ENCODE data around the gene XXYLT1.

The XXYLT1 gene

GRCh38 chr3:195137638-195138588, 133.0 kb downstream of the XXYLT1 start:
- no peaks in the 10 kb centered on the region for H3F3A ChIP-seq (ENCODE audit: insufficient read depth)
- TF ChIP-seq CTCF (IDR thresholded peaks at IDR 0.05; ENCODE audit: insufficient read depth, low read length, poor library complexity, severe bottlenecking), result no peak
- TF ChIP-seq EZH2phosphoT487 (conservative IDR thresholded peaks at IDR 0.05; ENCODE audit: low read length), result no peak
- no peaks in the 10 kb centered on the region for H3K79me2 ChIP-seq (ENCODE audit: insufficient read depth, low read length)
- H3K4me2 ChIP-seq (ENCODE audit: low read depth, low read length, poor library complexity, severe bottlenecking), result no peak overlapping the region
- no peaks in the 10 kb centered on the region for H4K20me1 ChIP-seq (ENCODE audit: low read depth, low read length)
- H3K9me3 ChIP-seq (ENCODE audit: insufficient read depth, low read length), result no peaks in the 10 kb centered on the region
- no peaks in the 10 kb centered on the region for H3K36me3 ChIP-seq (ENCODE audit: low read length)
- no peak overlapping the region for H3K27ac ChIP-seq (ENCODE audit: low read depth, low read length)
- H3K9me2 ChIP-seq (replicated peaks; ENCODE audit: insufficient read depth, low read length), result no peaks in the 10 kb centered on the region
- H3K9ac ChIP-seq (ENCODE audit: low read length), result no peak overlapping the region
- no peak overlapping the region for H3K4me3 ChIP-seq (ENCODE audit: insufficient read depth, low read length, poor library complexity, severe bottlenecking)
- no peak overlapping the region for H2AFZ ChIP-seq (ENCODE audit: low read depth, low read length, severe bottlenecking)
- H3K27me3 ChIP-seq (ENCODE audit: low read length), result no peaks in the 10 kb centered on the region

- H3F3A ChIP-seq (ENCODE audit: insufficient read depth), result no peaks in the 10 kb centered on the region
- no peaks in the 10 kb centered on the region for H3K36me3 ChIP-seq (ENCODE audit: low read length)
- H3K79me2 ChIP-seq (ENCODE audit: insufficient read depth, low read length), result no peaks in the 10 kb centered on the region
- H2AFZ ChIP-seq (ENCODE audit: low read depth, low read length, severe bottlenecking), result no peak overlapping the region
- H3K4me3 ChIP-seq (ENCODE audit: insufficient read depth, low read length, poor library complexity, severe bottlenecking), result no peak overlapping the region
- no peaks in the 10 kb centered on the region for H3K9me2 ChIP-seq (replicated peaks; ENCODE audit: insufficient read depth, low read length)
- TF ChIP-seq EZH2phosphoT487 (conservative IDR thresholded peaks at IDR 0.05; ENCODE audit: low read length) (no peak), CTCF (IDR thresholded peaks at IDR 0.05; ENCODE audit: insufficient read depth, low read length, poor library complexity, severe bottlenecking) (no peak)
- H4K20me1 ChIP-seq (ENCODE audit: low read depth, low read length), result no peaks in the 10 kb centered on the region
- H3K27ac ChIP-seq (ENCODE audit: low read depth, low read length), result no peak overlapping the region
- H3K9me3 ChIP-seq (ENCODE audit: insufficient read depth, low read length), result no peaks in the 10 kb centered on the region
- no peak overlapping the region for H3K4me2 ChIP-seq (ENCODE audit: low read depth, low read length, poor library complexity, severe bottlenecking)
- no peaks in the 10 kb centered on the region for H3K27me3 ChIP-seq (ENCODE audit: low read length)
- H3K9ac ChIP-seq (ENCODE audit: low read length), result no peak overlapping the region
Measured at GRCh38 chr3:195135917-195136316, 135.0 kb downstream of the XXYLT1 start.

- no peaks in the 10 kb centered on the region for H3K27me3 ChIP-seq (ENCODE audit: low read length)
- TF ChIP-seq EZH2phosphoT487 (conservative IDR thresholded peaks at IDR 0.05; ENCODE audit: low read length) (no peak), CTCF (IDR thresholded peaks at IDR 0.05; ENCODE audit: insufficient read depth, low read length, poor library complexity, severe bottlenecking) (no peak)
- H3K4me3 ChIP-seq (ENCODE audit: insufficient read depth, low read length, poor library complexity, severe bottlenecking), result no peak overlapping the region
- no peaks in the 10 kb centered on the region for H3K36me3 ChIP-seq (ENCODE audit: low read length)
- H3F3A ChIP-seq (ENCODE audit: insufficient read depth), result no peaks in the 10 kb centered on the region
- H3K9me2 ChIP-seq (replicated peaks; ENCODE audit: insufficient read depth, low read length), result no peaks in the 10 kb centered on the region
- H3K9ac ChIP-seq (ENCODE audit: low read length), result no peak overlapping the region
- H4K20me1 ChIP-seq (ENCODE audit: low read depth, low read length), result no peaks in the 10 kb centered on the region
- H2AFZ ChIP-seq (ENCODE audit: low read depth, low read length, severe bottlenecking), result no peak overlapping the region
- H3K4me2 ChIP-seq (ENCODE audit: low read depth, low read length, poor library complexity, severe bottlenecking), result no peak overlapping the region
- H3K79me2 ChIP-seq (ENCODE audit: insufficient read depth, low read length), result no peaks in the 10 kb centered on the region
- no peaks in the 10 kb centered on the region for H3K9me3 ChIP-seq (ENCODE audit: insufficient read depth, low read length)
- no peak overlapping the region for H3K27ac ChIP-seq (ENCODE audit: low read depth, low read length)
Measured at GRCh38 chr3:195134431-195134830, 136.5 kb downstream of the XXYLT1 start.

Measured in SU-DHL-6 (cell line).